K562 (cell line): ENCODE results near the gene CAPN8. TPM values are rescaled to one million over a fixed set of nuclear protein-coding genes. Genes with fewer than 3 reads are reported as not detected.

Experiments used
- ARID2 ChIP-seq: fragments of 450-650 bp; IDR thresholded peaks from 2 replicates; pipeline ENCODE4 v1.6.1; 2017; ENCODE audit warnings: antibody characterized with exemption, mild to moderate bottlenecking
- CAMTA2 ChIP-seq: fragments of 250-450 bp; sonication (Bioruptor Pico); conservative IDR thresholded peaks from 2 replicates; pipeline ENCODE4 v1.5.1; 2022
- CREB3L1 ChIP-seq: fragments of 450-650 bp; IDR thresholded peaks from 2 replicates; pipeline ENCODE4 v1.6.1; 2014; ENCODE audit warnings: low read depth, mild to moderate bottlenecking, moderate library complexity, borderline replicate concordance
- FOSL1 ChIP-seq: fragments of 200-800 bp; sonication (Bioruptor generic); conservative IDR thresholded peaks from 2 replicates; pipeline ENCODE4 v1.6.1; 2016; ENCODE audit warnings: missing genetic modification characterization, missing compliant biosample characterization
- HLTF ChIP-seq: fragments of 450-650 bp; IDR thresholded peaks from 2 replicates; pipeline ENCODE4 v1.6.1; 2016
- MEF2A ChIP-seq: IDR thresholded peaks from 2 replicates; pipeline ENCODE4 v1.6.1; 2011; ENCODE audit warnings: low read depth, mild to moderate bottlenecking, low read length, moderate library complexity; ENCODE audit not compliant: control insufficient read depth
- NKRF ChIP-seq: fragments of 450-650 bp; IDR thresholded peaks from 2 replicates; pipeline ENCODE4 v1.6.1; 2016; ENCODE audit warnings: borderline replicate concordance
- PBX2 ChIP-seq, 2 experiments: IDR thresholded peaks in 1 of 2; conservative IDR thresholded peaks in 1 of 2; 2 replicates each; pipeline ENCODE4 v1.6.1; 2016; ENCODE audit warnings: low read depth in 2 of 2, mild to moderate bottlenecking in 1 of 2, missing compliant biosample characterization in 1 of 2, missing genetic modification characterization in 1 of 2, moderate library complexity in 1 of 2
- PHB2 ChIP-seq: fragments of 450-650 bp; IDR thresholded peaks from 2 replicates; pipeline ENCODE4 v1.6.1; 2017; ENCODE audit warnings: low read depth
- PKNOX1 ChIP-seq: fragments of 450-650 bp; IDR thresholded peaks from 2 replicates; pipeline ENCODE4 v1.6.1; 2016
- SLC30A9 ChIP-seq: fragments of 250-450 bp; sonication (Bioruptor Pico); IDR thresholded peaks from 2 replicates; pipeline ENCODE4 v1.8.0; 2022; ENCODE audit warnings: mild to moderate bottlenecking, moderate library complexity
- TGIF2 ChIP-seq: sonication (generic); formaldehyde crosslinking; IDR thresholded peaks from 2 replicates; pipeline ENCODE4 v1.8.1; 2022; ENCODE audit warnings: mild to moderate bottlenecking, missing genetic modification reagents, moderate library complexity
- TSC22D4 ChIP-seq: fragments of 450-650 bp; IDR thresholded peaks from 2 replicates; pipeline ENCODE4 v1.6.1; 2016; ENCODE audit warnings: missing genetic modification characterization, missing biosample characterization, control low read depth
- VEZF1 ChIP-seq: fragments of 200-800 bp; sonication (Bioruptor generic); IDR thresholded peaks from 2 replicates; pipeline ENCODE4 v1.6.1; 2017; ENCODE audit warnings: missing genetic modification characterization, missing compliant biosample characterization
- ZNF232 ChIP-seq: sonication (generic); formaldehyde crosslinking; IDR thresholded peaks from 2 replicates; pipeline ENCODE4 v1.8.0; 2022; ENCODE audit warnings: mild to moderate bottlenecking, missing genetic modification reagents
- ZNF253 ChIP-seq: fragments of 250-450 bp; sonication (Bioruptor Pico); conservative IDR thresholded peaks from 2 replicates; pipeline ENCODE4 v1.6.1; 2021; ENCODE audit warnings: mild to moderate bottlenecking
- ZNF507 ChIP-seq: conservative IDR thresholded peaks from 2 replicates; pipeline ENCODE4 v1.6.1; 2017; ENCODE audit warnings: missing genetic modification characterization, missing compliant biosample characterization
- ZNF76 ChIP-seq: fragments of 250-450 bp; sonication (Bioruptor Pico); IDR thresholded peaks from 2 replicates; pipeline ENCODE4 v1.4.0; 2020; ENCODE audit warnings: mild to moderate bottlenecking, moderate library complexity, borderline replicate concordance
- ZNF77 ChIP-seq: fragments of 250-450 bp; sonication (Bioruptor Pico); IDR thresholded peaks from 2 replicates; pipeline ENCODE4 v1.5.0; 2020
- polyA plus RNA-seq, 8 experiments: library from polyadenylated mRNA; depleted of rRNA in 4 of 8; stranded (reverse) in 5 of 8; unstranded in 3 of 8; fragments of >200 nt; fragmentation: Nextera tagmentation in 2 of 8; fragmentation: Illumina TruSeq in 1 of 8; extraction: Ambion mirVana in 2 of 8; extraction: Trizol in 1 of 8; gene quantifications; 2 replicates each; pipeline versions ENCODE4 v1.2.1 to v1.2.3, GENCODE V29; 2011 to 2014; ENCODE audit warnings: inconsistent platforms in 1 of 8, missing spikeins in 1 of 8
- total RNA-seq, 7 experiments: library from RNA; depleted of rRNA in 6 of 7; stranded (reverse); fragments of >200 nt in 6 of 7; fragmentation: Illumina TruSeq in 2 of 7; extraction: Trizol in 2 of 7; gene quantifications; 2 replicates each; pipeline versions ENCODE4 v1.2.1 to v1.2.3, GENCODE V29; 2011 to 2021; ENCODE audit warnings: low replicate concordance in 1 of 7

Gene CAPN8
- total and polyA plus RNA-seq, 9 of the 15 experiments (the other 6 are each of a cell fraction or from before 2014, with no cell fraction given): 0.06 TPM; not detected in 8

- TF ChIP-seq PKNOX1: peak; percentile 55
- no peak for TF ChIP-seq NKRF
- TF ChIP-seq FOSL1: peak; percentile 98
- no peak for TF ChIP-seq PHB2
- no peak for TF ChIP-seq ARID2
- no peak for TF ChIP-seq ZNF77 (CRISPR knock-in tag)
- TF ChIP-seq ZNF232 (CRISPR knock-in tag): no peak
- TF ChIP-seq VEZF1 (CRISPR knock-in tag): peak; percentile 53; the same call in 1 of the 2 replicates
- no peak for TF ChIP-seq ZNF507 (tag)
- TF ChIP-seq CAMTA2 (CRISPR knock-in tag): no peak
- no peak for TF ChIP-seq CREB3L1
- no peak for TF ChIP-seq ZNF253 (CRISPR knock-in tag)
- TF ChIP-seq SLC30A9 (CRISPR knock-in tag): no peak
- TF ChIP-seq PBX2 (CRISPR knock-in tag; IDR thresholded peaks at IDR 0.05; ENCODE audit: low read depth): no peak
- TF ChIP-seq PBX2 (tag; conservative IDR thresholded peaks at IDR 0.05; ENCODE audit: low read depth): no peak
- TF ChIP-seq TGIF2 (CRISPR knock-in tag): no peak
- no peak for TF ChIP-seq ZNF76 (CRISPR knock-in tag)
- no peak for TF ChIP-seq HLTF
- TF ChIP-seq TSC22D4 (tag): no peak
- no peak for TF ChIP-seq MEF2A
Observed at GRCh38 chr1:223700942-223701637, 35.6 kb upstream of the CAPN8 start (continued).
